Amniotic epithelial cell (primary cell): ENCODE measurements around the gene CCDC150.

ENCODE experiments used
- DNase-seq: peaks from one replicate; pipeline ENCODE4 v3.0.0-alpha.2; 2010; ENCODE audit warnings: low read depth

Gene CCDC150

DNA sequence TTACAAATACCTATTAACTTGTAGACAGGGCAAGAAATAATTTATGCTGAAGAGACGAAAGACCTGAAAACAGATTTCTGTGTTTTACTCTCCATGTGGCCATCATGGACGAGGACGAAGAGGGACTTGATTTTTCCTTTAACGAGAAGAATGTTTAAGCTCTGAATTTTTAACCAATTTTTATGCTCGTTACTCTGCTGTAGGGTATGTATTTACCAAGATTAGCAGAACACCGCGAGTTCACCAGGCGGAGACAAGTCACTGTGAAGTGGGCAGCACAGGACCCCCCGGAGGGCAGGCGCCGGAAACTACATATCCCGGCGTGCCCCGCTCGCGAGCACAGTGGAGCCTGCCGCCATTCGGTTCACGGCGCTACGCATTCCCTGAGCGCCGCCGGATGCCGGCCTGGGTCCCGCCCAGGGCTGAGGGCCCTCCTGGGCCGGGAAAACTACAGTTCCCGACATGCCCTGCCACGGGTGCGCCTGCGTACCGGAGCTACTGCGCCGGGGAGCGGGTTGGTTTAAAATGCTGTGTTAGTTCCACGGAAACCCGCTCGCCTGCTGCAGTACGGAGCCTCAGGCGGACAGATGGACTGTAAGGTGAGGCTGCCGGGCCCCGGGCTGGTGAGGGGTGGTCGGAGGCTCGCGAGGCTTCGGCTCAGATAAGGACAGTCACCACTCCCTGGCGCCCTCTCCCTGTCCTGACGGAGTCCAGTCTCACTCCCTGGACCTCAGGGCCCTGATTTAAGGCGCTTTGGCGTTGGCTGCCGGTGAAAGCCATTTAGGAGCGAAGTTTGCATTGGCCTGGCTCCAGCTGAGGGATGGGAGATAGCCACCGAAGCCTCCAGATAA is at the start of gene CCDC150:
Gene CCDC150, plus strand, starts transcription at position 536 of the 851 bp plus-strand sequence. Its CDS starts 52 bp downstream, at position 588.
- peak; percentile 89 for DNase-seq

DNA sequence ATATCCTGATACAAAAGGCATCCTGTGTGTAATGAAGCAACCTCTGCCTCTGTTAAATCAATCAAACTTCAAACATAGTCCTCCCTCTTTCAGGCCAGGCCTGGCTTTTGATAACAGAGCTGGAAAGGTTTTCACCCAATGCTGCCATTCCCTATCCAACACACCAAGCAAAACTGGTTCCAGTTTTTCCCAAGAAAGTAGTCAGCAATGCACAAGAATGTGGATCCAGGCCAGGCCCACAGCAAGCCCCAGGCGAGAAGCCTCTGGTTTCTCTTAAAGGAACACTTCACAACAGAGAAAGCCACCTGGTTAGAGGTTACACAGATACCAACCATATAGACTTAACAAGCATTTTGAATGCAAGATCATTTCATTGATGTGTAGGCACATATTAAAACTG is 49.2 kb upstream of the CCDC150 start:
- DNase-seq: no peak

DNA sequence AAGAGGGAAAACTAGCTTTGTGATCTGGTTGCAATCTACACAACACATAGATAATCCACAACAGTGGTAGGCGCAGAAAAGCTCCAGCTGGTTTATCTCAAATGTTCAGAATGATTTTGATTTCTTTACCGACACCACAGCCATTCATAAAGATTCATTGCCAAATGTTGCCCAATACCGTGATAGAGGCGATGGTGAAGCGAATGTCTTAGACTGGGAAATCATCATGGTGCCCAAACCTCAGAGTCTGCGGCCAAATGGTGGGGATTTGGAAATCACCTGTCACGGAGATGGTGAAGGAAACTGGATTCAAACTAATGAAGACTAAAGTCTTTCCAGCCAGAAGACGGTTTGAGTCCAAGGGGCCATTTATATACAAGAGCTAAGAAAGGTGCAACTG is 48.5 kb upstream of the CCDC150 start:
- DNase-seq: no peak

DNA sequence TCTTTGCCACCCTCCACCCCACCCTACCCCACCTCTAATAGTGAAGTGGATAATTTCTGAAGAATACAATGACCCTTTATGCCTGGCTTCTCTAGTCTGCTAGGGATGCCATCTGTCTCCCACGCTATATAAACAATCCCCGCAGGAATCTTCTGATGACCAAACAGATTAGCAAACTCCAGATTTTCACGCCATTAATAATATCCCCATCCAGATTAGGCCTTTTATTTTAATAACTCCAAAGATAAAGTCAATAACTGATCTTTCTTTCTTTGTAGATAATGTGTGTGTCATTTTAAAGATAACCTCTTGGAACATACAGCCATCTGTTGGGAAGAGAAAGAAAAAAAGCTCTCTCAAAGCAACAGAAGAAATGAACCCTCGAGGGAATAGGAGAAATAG is 47.9 kb upstream of the CCDC150 start:
- DNase-seq: no peak

DNA sequence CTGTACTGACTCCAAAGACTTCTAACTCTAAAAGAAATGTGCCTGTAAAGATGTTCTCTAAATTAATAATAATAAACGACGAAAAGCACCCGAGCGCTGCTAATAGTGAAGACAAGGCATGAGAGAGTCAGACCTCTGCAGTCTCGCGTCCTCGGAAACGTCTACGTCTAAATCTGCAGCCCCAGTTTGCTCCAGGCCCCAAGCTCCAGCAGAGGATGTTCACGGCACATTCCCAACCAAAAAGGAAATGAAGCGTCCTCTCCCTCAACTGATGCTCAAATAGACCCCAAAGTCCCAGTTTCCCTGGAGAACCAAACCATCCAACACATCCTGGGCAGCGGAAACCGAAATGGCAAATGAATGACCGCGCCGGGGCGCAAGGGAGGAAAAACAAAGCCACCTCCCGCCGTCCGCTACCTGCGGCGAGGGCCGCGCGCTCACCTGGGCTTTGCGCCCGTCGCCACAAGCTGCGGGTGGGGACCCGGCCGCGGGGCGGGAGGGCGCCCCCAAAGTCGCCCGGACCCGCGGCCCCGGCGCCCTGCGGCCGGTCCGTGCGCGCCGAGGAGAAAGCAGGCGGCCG is 47.1 kb upstream of the CCDC150 start:
- peak; percentile 6 for DNase-seq

DNA sequence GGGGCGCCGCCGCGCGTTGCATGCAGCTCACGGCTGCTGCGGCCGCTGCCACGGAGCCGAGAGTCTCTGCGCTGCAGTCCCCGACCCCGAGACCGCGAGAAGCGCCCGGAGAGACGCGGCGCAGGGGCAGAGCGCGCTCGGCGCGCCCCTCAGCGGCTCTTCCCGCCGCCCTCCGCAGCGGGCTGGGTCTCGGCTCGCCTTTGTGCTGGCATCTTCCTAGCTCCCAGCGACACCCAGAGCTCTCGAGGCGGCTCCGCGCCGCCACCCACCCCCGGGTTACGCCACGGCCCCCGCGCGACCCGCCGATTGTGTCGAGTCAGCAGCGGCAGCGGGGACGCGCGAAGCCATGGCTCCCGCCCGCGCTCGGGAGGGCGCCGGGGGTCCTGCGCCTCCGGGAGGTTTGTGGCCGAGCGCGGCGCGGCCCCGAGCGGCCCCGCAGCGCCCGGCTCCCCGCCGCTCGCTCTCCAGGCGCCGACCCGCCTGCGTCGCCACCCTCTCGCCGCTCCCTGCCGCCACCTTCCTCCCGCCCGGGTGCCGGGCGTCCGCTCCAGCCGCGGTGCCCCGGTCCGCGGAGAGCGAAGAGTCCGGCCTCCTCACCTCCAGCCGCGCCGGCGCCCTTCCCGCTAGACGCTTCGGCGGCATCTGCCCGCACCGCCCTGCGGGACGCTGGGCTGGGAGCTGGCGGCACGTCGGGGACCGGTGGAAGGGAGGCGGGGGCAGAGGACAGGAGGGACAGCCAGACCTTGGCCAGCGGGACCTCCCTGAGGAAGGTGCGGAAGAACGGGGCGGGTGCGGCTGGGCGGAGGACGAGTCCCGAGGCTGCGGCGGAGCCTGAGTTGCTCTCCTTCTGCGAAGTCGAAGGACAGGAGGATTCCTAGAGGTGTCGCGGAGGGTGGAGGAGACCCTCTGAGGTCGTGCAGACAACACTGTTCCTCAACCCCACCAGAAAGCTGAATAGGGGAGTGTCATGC is 46.3 kb upstream of the CCDC150 start, which contains the start of gene HECW2:
Gene HECW2, minus strand, starts transcription at position 644 of the 971 bp plus-strand sequence.
- DNase-seq: peak; percentile 17

DNA sequence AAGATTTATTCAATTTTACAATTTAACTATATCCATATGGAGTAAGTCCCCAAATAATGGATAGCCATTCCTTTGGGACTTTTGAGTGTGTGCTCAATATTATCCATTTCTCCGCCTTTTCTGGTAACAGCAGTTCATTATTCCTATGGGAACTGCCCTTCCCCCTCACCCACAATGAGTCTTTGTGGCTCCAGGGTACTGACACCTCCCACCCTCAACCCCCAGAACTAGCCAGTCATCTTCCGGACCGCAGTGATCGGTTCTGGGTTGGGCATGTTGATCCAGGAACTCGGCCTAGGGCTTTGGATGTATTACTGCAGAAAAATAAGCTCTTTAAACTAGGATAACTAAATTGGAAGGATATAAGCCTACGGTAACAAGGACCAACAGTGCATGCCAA is 45.4 kb upstream of the CCDC150 start:
- no peak for DNase-seq

DNA sequence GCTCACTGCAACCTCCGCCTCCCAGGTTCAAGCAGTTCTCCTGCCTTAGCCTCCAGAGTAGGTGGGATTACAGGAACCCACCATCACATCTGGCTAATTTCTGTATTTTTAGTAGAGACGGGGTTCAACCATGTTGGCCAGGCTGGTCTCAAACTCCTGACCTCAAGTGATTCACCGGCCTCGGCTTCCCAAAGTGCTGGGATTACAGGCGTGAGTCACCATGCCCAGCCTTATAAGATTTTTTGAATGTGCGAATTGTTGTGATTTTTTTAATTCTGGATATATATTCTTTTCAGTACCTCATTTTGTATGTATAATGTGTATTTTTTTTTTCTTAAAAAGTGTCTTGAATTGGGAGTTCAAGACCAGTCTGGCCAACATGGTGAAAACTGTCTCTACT is 42.0 kb upstream of the CCDC150 start:
- DNase-seq: no peak

DNA sequence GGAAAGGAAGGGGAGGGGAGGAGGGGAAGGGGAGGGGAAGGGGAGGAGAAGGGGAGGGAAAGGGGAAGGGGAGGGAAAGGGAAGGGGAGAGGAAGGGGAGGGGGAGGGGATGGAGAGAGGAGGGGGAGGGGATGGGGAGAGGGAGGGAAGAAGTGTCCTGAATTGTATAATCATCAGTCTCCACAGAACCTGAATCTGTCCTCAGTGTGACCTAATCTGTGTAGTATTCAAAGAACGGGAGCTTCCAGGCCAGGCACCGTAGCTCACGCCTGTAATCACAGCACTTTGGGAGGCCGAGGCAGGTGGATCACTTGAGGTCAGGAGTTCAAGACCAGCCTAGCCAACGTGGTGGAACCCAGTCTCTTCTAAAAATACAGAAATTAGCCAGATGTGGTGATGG is 41.1 kb upstream of the CCDC150 start:
- DNase-seq: no peak

DNA sequence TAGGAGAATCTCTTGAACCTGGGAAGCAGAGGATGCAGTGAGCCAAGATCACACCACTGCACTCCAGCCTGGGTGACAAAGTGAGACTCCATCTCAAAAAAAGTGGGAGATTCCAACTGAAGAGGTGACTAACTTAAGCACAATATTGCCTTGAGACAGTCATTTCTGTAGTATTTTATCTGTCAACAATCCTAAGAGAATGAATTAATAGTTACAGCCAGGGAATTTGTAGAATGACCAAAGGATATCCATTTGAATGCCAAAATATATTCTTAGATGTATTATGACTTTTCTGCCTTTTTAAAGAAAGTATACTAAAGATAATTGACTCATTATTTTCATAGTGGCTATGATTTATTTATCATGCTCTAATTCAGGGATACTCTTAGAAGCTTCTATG is 40.7 kb upstream of the CCDC150 start:
- no peak for DNase-seq

DNA sequence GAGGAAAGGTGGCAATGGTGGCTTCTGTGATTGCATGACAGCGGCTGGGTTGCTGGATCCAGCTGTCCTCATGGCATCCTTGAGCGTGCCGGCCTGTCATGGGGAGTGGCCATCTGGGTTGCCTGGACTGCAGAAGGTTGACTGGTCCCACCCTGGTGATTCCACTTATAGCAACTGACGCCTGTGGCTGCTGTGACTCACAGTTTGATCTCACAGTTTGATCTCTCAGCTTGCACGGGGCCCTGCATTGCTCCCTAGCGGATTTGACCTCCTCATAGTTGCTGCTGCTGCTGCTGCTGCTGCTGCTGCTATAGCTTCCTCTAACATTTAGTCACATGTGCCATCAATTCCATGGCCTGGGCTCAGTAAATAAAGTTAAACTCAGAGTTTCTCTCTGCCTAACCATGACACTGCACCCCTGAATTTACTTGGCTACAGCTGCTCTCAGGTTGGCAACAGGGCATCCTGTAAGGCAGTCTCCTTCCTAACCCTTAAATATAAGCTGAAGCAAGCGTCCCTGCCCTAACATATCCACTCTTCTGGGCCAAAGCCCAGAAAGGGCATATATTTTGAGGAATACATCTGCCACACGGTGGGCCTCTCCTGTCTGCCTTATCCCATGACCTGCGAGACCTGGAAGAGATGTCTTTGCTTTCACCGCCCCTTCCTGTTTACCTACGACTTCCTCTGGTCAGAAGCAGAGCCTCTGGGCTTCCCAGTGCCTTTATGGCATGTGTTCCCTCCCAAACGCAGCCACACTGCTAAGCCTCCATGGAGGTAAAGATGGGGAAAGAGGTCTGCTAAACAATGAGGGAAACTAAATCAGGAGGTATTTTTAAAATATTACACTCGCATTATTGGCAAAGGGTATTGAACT is 37.8 kb upstream of the CCDC150 start:
- peak; percentile 63 for DNase-seq

DNA sequence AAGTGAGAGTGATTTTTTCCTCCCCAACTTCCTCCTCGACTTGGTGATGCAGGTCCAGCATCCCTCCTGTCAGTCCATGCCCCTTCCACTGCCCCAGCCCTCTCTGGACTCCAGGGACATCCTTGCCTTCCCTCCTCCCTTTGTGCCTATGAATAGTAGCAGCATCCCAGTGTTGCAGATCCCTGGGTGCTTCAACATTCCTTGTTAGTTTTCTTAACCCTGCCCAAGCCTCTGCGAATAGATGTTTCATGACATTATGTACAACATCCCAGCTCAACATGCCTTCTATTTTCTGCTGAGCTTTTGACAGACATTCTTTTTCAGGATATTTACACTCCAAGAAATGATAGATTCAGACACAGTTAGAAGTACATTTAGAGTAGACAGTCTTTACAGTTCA is 35.3 kb upstream of the CCDC150 start:
- no peak for DNase-seq

DNA sequence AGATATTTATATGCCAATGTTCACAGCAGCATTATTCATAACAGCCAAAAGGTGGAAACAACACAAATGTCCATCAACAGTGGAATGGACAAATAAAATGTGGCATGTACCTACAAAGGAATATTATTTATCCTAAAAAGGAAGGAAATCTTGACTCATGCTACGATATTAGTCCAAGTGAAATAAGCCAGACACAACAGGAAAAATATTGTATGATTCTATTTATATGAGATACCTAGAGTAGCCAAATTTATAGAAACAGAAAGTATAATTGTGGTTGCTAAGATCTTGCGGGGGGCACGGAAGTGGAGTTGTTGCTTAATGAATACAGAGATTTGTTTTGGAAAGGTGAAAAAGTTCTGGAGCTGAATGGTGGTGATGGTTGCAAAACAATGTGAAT is 33.0 kb upstream of the CCDC150 start:
- no peak for DNase-seq

DNA sequence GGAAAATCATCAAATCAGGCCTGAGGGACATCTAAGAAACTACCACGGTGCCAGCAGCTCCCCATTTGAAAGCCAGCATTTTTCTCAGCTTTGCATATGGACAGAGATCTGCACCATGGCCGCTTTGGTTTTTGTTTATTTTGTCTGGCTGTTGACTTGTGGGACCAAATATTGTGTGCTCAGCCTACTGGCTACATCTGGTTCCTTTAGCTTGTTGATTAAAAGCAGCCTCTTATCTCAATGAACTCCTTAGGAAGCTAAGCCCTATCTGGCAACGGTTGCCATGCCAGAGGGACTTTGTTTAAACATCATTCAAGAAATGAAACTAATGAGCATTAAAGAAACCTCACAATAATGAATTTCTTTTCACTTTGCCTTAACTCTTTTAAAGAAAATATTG is 32.4 kb upstream of the CCDC150 start:
- peak; percentile 73 for DNase-seq

DNA sequence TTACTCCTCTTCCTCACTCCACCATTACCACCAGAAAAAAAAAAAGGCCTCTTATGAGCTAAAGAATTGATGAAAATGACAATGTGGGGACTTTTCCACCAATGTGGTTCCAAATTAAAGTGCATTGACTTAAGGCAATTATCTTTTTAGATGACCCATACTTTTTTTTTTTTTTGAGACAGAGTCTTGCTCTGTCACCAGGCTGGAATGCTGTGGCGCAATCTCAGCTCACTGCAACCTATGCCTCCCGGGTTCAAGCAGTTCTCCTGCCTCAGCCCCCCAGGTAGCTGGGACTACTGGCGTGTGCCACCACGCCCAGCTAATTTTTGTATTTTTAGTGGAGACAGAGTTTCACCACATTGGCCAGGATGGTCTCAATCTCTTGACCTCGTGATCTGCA is 31.6 kb upstream of the CCDC150 start:
- peak; percentile 50 for DNase-seq

DNA sequence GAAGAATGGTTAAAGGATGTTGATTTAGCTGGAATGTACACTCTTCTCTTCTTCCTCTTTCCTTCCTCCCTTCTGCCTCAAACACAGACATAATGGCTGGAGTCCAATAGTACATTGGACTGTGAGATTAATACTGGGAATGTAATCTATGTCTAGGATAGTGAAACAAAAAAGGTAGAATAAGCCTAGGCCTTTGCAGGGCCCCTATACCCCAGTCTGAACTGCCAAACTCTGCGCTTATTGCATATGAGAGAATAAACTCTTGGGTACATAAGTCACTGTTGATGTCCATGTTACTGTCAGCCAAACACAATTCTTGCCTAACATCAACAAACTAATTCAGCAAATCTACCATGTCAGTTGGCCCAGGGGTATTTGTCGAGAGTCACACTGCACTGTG is 29.7 kb upstream of the CCDC150 start:
- DNase-seq: no peak

DNA sequence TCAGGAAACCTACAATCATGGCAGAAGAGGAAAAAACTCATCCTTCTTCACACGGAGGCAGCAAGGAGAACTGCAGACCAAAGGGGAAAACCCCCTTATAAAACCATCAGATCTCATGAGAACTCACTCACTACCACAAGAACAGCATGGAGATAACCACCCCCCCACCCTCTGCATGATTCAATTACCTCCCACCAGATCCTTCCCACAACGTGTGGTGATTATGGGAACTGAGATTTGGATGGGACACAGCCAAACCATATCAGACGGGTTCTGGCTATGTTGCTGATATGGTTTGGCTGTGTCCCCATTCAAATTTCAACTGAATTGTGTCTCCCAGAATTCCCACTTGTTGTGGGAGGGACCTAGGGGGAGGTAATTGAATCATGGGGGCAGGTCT is 28.7 kb upstream of the CCDC150 start:
- peak; percentile 30 for DNase-seq

DNA sequence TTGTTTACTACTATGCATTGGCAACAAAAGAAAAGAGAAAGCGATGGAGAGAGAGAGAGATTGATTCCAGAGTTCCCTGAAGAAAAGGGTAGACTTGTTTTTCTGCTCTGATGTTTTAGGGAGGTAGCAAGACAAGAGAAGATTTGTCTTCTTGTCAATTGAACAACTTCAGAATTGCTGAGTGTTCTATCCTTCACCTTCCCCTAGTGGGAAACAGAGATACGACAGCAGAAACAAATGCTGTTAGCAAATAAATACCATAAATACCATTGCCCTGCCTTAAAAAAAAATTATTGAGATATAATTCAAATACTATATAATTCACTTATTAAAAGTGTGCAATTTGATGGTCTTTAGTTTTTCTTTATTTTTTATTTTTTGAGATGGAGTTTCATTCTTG is 26.2 kb upstream of the CCDC150 start:
- no peak for DNase-seq

DNA sequence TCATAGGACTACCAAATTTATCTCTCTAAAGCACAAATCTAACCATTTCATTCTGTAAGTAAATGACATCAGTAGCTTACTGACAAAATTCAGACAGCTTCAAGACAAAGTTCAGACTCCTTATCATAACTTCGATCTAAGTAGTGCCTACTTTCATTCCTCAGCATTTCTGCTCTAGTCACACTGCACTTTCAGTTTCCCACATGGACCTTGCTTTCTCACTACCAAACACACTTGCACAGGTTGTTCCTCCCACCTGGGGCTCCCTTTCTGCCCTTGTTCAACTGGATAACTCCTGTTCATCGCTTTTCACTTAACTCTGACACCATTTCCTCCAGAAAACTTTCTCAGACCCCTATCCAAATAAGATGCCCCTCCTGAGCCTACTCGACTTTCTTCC is 22.1 kb upstream of the CCDC150 start:
- no peak for DNase-seq

DNA sequence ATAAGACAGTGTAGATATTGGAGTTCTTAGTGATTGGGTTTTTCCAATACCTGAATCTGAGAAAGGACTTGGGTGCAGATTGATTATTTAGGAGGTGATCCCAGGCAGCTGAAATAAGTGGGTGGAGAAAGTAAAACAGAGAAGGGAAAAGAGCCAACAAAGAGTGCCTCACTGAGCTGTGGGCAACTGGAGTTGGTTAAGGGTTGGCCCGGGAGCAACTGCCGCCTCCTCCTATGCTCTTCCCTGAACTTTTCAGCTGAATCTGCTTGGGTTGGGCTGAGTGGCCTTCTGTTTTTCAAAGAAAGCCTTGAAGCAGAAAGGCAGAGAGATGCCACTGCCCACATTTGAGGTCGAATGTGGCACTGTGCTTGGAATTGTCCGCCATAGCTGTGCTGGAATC is 20.9 kb upstream of the CCDC150 start:
- DNase-seq: no peak

DNA sequence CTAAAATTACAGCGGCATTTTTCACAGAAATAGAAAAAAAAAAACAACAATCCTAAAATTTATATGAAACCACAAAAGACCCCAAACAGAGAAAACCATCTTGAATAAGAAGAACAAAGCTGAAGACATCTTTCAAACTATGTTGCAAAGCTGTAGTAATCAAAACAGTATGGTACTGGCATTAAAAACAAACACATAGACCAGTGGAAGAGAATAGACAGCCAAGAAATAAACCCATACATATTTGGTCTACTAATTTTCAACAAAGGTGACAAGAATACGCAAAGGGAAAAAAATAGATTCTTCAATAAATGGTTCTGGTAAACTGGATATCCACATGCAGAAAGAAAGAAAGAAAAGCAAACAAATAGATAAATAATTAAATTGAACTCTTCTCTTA is 9.0 kb upstream of the CCDC150 start:
- DNase-seq: no peak

DNA sequence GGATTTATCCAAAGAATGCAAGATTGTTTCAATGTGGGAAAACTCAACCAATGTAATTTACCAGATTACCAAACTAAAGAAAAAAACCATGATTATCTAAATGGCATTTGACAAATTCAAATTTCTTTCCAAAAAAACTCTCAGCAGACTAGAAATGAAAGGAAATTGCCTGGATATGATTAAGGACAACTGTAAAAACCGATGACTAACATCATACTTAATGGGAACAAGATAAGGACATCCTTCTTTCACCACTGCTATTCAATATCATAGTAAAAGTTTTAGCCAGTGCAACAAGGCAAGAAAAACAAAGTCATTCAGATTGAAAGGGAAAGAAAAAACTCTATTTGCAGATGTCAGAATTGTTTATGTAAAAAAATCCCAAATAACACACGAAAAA is 4.4 kb upstream of the CCDC150 start:
- DNase-seq: no peak
